Liver (tissue), 9 donors: ENCODE results near the gene PLAAT4. TPM values are rescaled to one million over a fixed set of nuclear protein-coding genes. Genes with fewer than 3 reads are reported as not detected.
"Not testable (repeated sequence)": the region's sequence is repeated elsewhere in the genome, so short reads cannot be mapped to it uniquely, and the experiment has no call there.

ENCODE experiments used
- DNase-seq: peaks from one replicate; pipeline ENCODE4 v3.0.0-alpha.2; 2017; ENCODE audit warnings: low spot score
- H3K27ac ChIP-seq, 2 donors: one replicate each; pipeline ENCODE4 v1.7.0; 2013; ENCODE audit warnings: inconsistent platforms in 2 of 2, low read length in 2 of 2, control low read depth in 1 of 2, low read depth in 1 of 2, mild to moderate bottlenecking in 1 of 2
- H3K27me3 ChIP-seq, 4 donors: one replicate each; pipeline versions ENCODE4 v1.6.1 to v1.7.0; 2013; ENCODE audit warnings: low read length in 3 of 4, inconsistent platforms in 1 of 4, mild to moderate bottlenecking in 1 of 4, moderate library complexity in 1 of 4; ENCODE audit not compliant: control insufficient read depth in 4 of 4, insufficient read depth in 4 of 4
- H3K36me3 ChIP-seq, 4 donors: one replicate each; pipeline versions ENCODE4 v1.6.1 to v1.7.0; 2013; ENCODE audit warnings: low read length in 3 of 4, mild to moderate bottlenecking in 3 of 4, low read depth in 1 of 4, moderate library complexity in 1 of 4; ENCODE audit not compliant: control insufficient read depth in 4 of 4, insufficient read depth in 3 of 4
- H3K4me1 ChIP-seq, 4 donors: one replicate each; pipeline versions ENCODE4 v1.6.1 to v1.7.0; 2013; ENCODE audit warnings: low read length in 3 of 4, mild to moderate bottlenecking in 3 of 4, moderate library complexity in 1 of 4; ENCODE audit not compliant: control insufficient read depth in 4 of 4, insufficient read depth in 4 of 4
- H3K4me3 ChIP-seq, 3 donors: one replicate each; pipeline versions ENCODE4 v1.6.1 to v1.7.0; 2013; ENCODE audit warnings: low read length in 3 of 3, control low read depth in 1 of 3, low read depth in 1 of 3, mild to moderate bottlenecking in 1 of 3
- H3K9ac ChIP-seq, 2 donors: one replicate each; pipeline ENCODE4 v1.7.0; 2013; ENCODE audit warnings: low read length in 2 of 2, mild to moderate bottlenecking in 2 of 2, moderate library complexity in 2 of 2, control low read depth in 1 of 2, low read depth in 1 of 2
- H3K9me3 ChIP-seq, 4 donors: one replicate each; pipeline versions ENCODE4 v1.6.1 to v1.7.0; 2013; ENCODE audit warnings: low read length in 3 of 4; ENCODE audit not compliant: control insufficient read depth in 4 of 4
- CTCF ChIP-seq: fragments of 150-350 bp; IDR thresholded peaks from 2 replicates; pipeline ENCODE4 v1.5.1; 2017; ENCODE audit warnings: improper control_type of control experiment, low read depth, low read length; ENCODE audit not compliant: missing input control
- EGR1 ChIP-seq, 2 donors: IDR thresholded peaks; 2 replicates each; pipeline ENCODE4 v1.6.1; 2016 to 2018; ENCODE audit warnings: antibody characterized with exemption in 2 of 2, low read depth in 2 of 2
- FOXA1 ChIP-seq: IDR thresholded peaks from 2 replicates; pipeline ENCODE4 v1.6.1; 2016; ENCODE audit warnings: antibody characterized with exemption
- FOXA2 ChIP-seq: IDR thresholded peaks from 2 replicates; pipeline ENCODE4 v1.6.1; 2016; ENCODE audit warnings: antibody characterized with exemption
- HNF4A ChIP-seq, 2 donors: conservative IDR thresholded peaks; 2 replicates each; pipeline ENCODE4 v1.6.1; 2016; ENCODE audit warnings: antibody characterized with exemption in 2 of 2, mild to moderate bottlenecking in 2 of 2
- HNF4G ChIP-seq: IDR thresholded peaks from 2 replicates; pipeline ENCODE4 v1.6.1; 2016; ENCODE audit warnings: antibody characterized with exemption
- MAX ChIP-seq: IDR thresholded peaks from 2 replicates; pipeline ENCODE4 v1.6.1; 2016; ENCODE audit warnings: antibody characterized with exemption
- NR2F2 ChIP-seq: IDR thresholded peaks from 2 replicates; pipeline ENCODE4 v1.6.1; 2016; ENCODE audit warnings: antibody characterized with exemption
- REST ChIP-seq: IDR thresholded peaks from 2 replicates; pipeline ENCODE4 v1.6.1; 2016; ENCODE audit warnings: antibody characterized with exemption, mild to moderate bottlenecking
- SP1 ChIP-seq: IDR thresholded peaks from 2 replicates; pipeline ENCODE4 v1.6.1; 2018; ENCODE audit warnings: antibody characterized with exemption, mild to moderate bottlenecking
- TAF1 ChIP-seq: conservative IDR thresholded peaks from 2 replicates; pipeline ENCODE4 v1.6.1; 2016; ENCODE audit warnings: antibody characterized with exemption, mild to moderate bottlenecking
- YY1 ChIP-seq: IDR thresholded peaks from 2 replicates; pipeline ENCODE4 v1.6.1; 2016; ENCODE audit warnings: antibody characterized with exemption, mild to moderate bottlenecking
- WGBS: extraction: QIAGEN DNeasy Blood & Tissue Kit; methylation state at CpG from one replicate; pipeline ENCODE4 v1.1.7; 2013; 5-methylcytosine and 5-hydroxymethylcytosine counted together
- polyA plus RNA-seq, 2 donors: library from polyadenylated mRNA; stranded (reverse) in 1 of 2; unstranded in 1 of 2; fragments of 200-250 nt in 1 of 2; fragments of >200 nt in 1 of 2; fragmentation: Nextera tagmentation in 1 of 2; extraction: Ambion mirVana in 1 of 2; gene quantifications; one replicate each; pipeline versions ENCODE4 v1.2.1 to v1.2.3, GENCODE V29; 2013 to 2015
- total RNA-seq, 2 donors: library from RNA; depleted of rRNA; stranded (reverse); fragments of >200 nt; gene quantifications; one replicate each; pipeline ENCODE4 v1.2.3, GENCODE V29; 2014
- donor health status: healthy.
- donor health status: healthy.
- donor health status: healthy.
- donor health status: healthy.
- donor health status: healthy.

The PLAAT4 gene
- total and polyA plus RNA-seq, 4 donors, result 4.4 to 86.4 (median 44.8) TPM

GRCh38 chr11:63527667-63528066, 8.9 kb upstream of the PLAAT4 start:
- WGBS, result 95% methylated on average over 2 of the region's 2 CpGs
- H3K36me3 ChIP-seq, result no peaks in the 10 kb centered on the region
- TF ChIP-seq SP1, result no peak
- TF ChIP-seq FOXA2, result no peak
- TF ChIP-seq HNF4G, result no peak
- peaks cover 0 to 5% (median 0%) of the 10 kb centered on the region in 4 donors for H3K4me1 ChIP-seq
- no peak overlapping the region for H3K27ac ChIP-seq
- H3K4me3 ChIP-seq, result no peak overlapping the region
- H3K9ac ChIP-seq, result no peak overlapping the region
- H3K9me3 ChIP-seq, result peaks cover 0 to 9% (median 0%) of the 10 kb centered on the region in 4 donors
- no peak for DNase-seq
- H3K27me3 ChIP-seq, result no peaks in the 10 kb centered on the region

- 61% methylated on average over 8 of the region's 11 CpGs for WGBS
- not testable (repeated sequence) for H3K27ac ChIP-seq, H3K4me1 ChIP-seq, H3K4me3 ChIP-seq, H3K9ac ChIP-seq, DNase-seq, H3K36me3 ChIP-seq, H3K9me3 ChIP-seq, H3K27me3 ChIP-seq
Observed at GRCh38 chr11:63528156-63528555, 8.5 kb upstream of the PLAAT4 start.

- not testable (repeated sequence) for H3K36me3 ChIP-seq, H3K4me3 ChIP-seq, H3K9me3 ChIP-seq, H3K27me3 ChIP-seq, DNase-seq, H3K4me1 ChIP-seq, H3K27ac ChIP-seq, H3K9ac ChIP-seq
- WGBS, result 82% methylated on average over 1 of the region's 3 CpGs
Observed at GRCh38 chr11:63528729-63529278, 7.8 kb upstream of the PLAAT4 start.

GRCh38 chr11:63529373-63529772, 7.2 kb upstream of the PLAAT4 start:
- not testable (repeated sequence) for H3K9me3 ChIP-seq, H3K27ac ChIP-seq, H3K9ac ChIP-seq, H3K36me3 ChIP-seq, H3K27me3 ChIP-seq, H3K4me3 ChIP-seq, DNase-seq, H3K4me1 ChIP-seq
- 73% methylated on average over 6 of the region's 6 CpGs for WGBS

- no peak for DNase-seq
- Histone ChIP-seq H3K9me3 (no peaks in the 10 kb centered on the region), H3K4me3 (no peak overlapping the region), H3K4me1 (peaks cover 0 to 5% (median under 1%) of the 10 kb centered on the region in 4 donors), H3K36me3 (no peaks in the 10 kb centered on the region), H3K27me3 (no peaks in the 10 kb centered on the region), H3K9ac (no peak overlapping the region), H3K27ac (no peak overlapping the region)
- TF ChIP-seq FOXA1 (no peak), HNF4A (conservative IDR thresholded peaks at IDR 0.05) (no peak), YY1 (no peak), NR2F2 (no peak), TAF1 (no peak), REST (no peak), CTCF (no peak), EGR1 (IDR thresholded peaks at IDR 0.05; ENCODE audit: low read depth in 2 of 2) (no peak), MAX (no peak)
- 94% methylated on average over 2 of the region's 2 CpGs for WGBS
Observed at GRCh38 chr11:63530021-63530420, 6.6 kb upstream of the PLAAT4 start.
